ENCODE measurements around the gene SNN.

DNA sequence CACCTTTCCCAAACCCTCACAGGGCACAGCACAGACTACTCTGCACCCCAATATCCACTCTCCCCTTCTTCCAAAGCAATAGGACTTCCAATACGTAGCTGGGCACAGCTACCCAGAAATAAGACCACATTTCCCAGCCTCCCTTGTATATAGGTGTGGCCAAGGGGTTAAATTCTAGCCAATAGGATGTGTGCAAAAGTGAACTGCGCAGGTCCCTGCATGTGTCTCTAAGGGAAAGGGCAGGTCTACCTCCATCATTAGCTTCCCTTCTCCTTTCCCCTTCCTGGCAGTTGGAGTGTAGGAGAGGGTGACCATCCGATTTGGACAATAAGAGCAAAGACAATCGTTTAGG is 25.5 kb upstream of the SNN start:
- TF ChIP-seq POLR2A (IDR thresholded peaks at IDR 0.05; ENCODE audit: low read depth) (no peak), EP300 (IDR thresholded peaks at IDR 0.05) (no peak), POLR2AphosphoS5 (IDR thresholded peaks at IDR 0.05) (no peak)
- TF ChIP-seq, protein P1, sequence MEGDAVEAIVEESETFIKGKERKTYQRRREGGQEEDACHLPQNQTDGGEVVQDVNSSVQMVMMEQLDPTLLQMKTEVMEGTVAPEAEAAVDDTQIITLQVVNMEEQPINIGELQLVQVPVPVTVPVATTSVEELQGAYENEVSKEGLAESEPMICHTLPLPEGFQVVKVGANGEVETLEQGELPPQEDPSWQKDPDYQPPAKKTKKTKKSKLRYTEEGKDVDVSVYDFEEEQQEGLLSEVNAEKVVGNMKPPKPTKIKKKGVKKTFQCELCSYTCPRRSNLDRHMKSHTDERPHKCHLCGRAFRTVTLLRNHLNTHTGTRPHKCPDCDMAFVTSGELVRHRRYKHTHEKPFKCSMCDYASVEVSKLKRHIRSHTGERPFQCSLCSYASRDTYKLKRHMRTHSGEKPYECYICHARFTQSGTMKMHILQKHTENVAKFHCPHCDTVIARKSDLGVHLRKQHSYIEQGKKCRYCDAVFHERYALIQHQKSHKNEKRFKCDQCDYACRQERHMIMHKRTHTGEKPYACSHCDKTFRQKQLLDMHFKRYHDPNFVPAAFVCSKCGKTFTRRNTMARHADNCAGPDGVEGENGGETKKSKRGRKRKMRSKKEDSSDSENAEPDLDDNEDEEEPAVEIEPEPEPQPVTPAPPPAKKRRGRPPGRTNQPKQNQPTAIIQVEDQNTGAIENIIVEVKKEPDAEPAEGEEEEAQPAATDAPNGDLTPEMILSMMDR (IDR thresholded peaks at IDR 0.05) = no peak
